Amniotic stem cell (primary cell): ENCODE measurements around the gene CSNK1G3.
"Not testable (repeated sequence)": the region's sequence is repeated elsewhere in the genome, so short reads cannot be mapped to it uniquely, and the experiment has no call there.

Experiments
- DNase-seq: peaks from one replicate; lab custom pipeline; 2025; lab: John Stamatoyannopoulos, UW

CSNK1G3 gene

GRCh38 chr5:123511648-123512605 is at the start of gene CSNK1G3:
Gene CSNK1G3, plus strand, starts transcription at chr5:123512177. Its CDS starts 33,487 bp downstream, at chr5:123545664.
- peak; percentile 91 for DNase-seq

GRCh38 chr5:123466839-123467238 is 45.1 kb upstream of the CSNK1G3 start:
- DNase-seq = not testable (repeated sequence)

GRCh38 chr5:123471385-123471784 is 40.6 kb upstream of the CSNK1G3 start:
- DNase-seq = no peak

- no peak for DNase-seq
Measured at GRCh38 chr5:123472150-123472924, 39.6 kb upstream of the CSNK1G3 start.

GRCh38 chr5:123474228-123474627 is 37.7 kb upstream of the CSNK1G3 start:
- DNase-seq = no peak

- DNase-seq = no peak
Measured at GRCh38 chr5:123476731-123477130, 35.2 kb upstream of the CSNK1G3 start.

- no peak for DNase-seq
Measured at GRCh38 chr5:123478546-123478945, 33.4 kb upstream of the CSNK1G3 start.

GRCh38 chr5:123482258-123482657 is 29.7 kb upstream of the CSNK1G3 start:
- DNase-seq = no peak

GRCh38 chr5:123483446-123484077 is 28.4 kb upstream of the CSNK1G3 start:
- no peak for DNase-seq

- no peak for DNase-seq
Measured at GRCh38 chr5:123485275-123485674, 26.7 kb upstream of the CSNK1G3 start.

- DNase-seq = no peak
Measured at GRCh38 chr5:123486951-123487655, 24.9 kb upstream of the CSNK1G3 start.

GRCh38 chr5:123490974-123491373 is 21.0 kb upstream of the CSNK1G3 start:
- DNase-seq = no peak

GRCh38 chr5:123495211-123495610 is 16.8 kb upstream of the CSNK1G3 start:
- DNase-seq = not testable (repeated sequence)

GRCh38 chr5:123496892-123497291 is 15.1 kb upstream of the CSNK1G3 start:
- DNase-seq = no peak

- DNase-seq = no peak
Measured at GRCh38 chr5:123500471-123500870, 11.5 kb upstream of the CSNK1G3 start.

GRCh38 chr5:123502120-123502519 is 9.9 kb upstream of the CSNK1G3 start:
- DNase-seq = no peak

- no peak for DNase-seq
Measured at GRCh38 chr5:123503299-123503698, 8.7 kb upstream of the CSNK1G3 start.

- DNase-seq = no peak
Measured at GRCh38 chr5:123505633-123506032, 6.3 kb upstream of the CSNK1G3 start.

GRCh38 chr5:123508441-123508840 is 3.5 kb upstream of the CSNK1G3 start:
- no peak for DNase-seq

GRCh38 chr5:123511290-123511647 is 708 bp upstream of the CSNK1G3 start:
- no peak for DNase-seq

GRCh38 chr5:123512611-123513461 is 859 bp downstream of the CSNK1G3 start:
- no peak for DNase-seq
